NCI-H2081 (cell line): ENCODE measurements around the gene SHLD1.
A peak's percentile ranks its signal among the peaks of the same experiment; 100 is the strongest.

Source experiments
- DNase-seq, 2 experiments: peaks; one replicate each; lab custom pipeline; 2025; lab: John Stamatoyannopoulos, UW

SHLD1 gene

GRCh38 chr20:5820738-5821137 is 70.5 kb downstream of the SHLD1 start:
- no peak for DNase-seq

- no peak for DNase-seq
These were observed 71.5 kb downstream of the SHLD1 start for GRCh38 chr20:5821627-5822215.

- no peak for DNase-seq
These were observed 72.4 kb downstream of the SHLD1 start for GRCh38 chr20:5822569-5822968.

- DNase-seq = no peak
These were observed 75.0 kb downstream of the SHLD1 start for GRCh38 chr20:5825130-5825719.

GRCh38 chr20:5827098-5827853 is 77.1 kb downstream of the SHLD1 start:
- DNase-seq = no peak

- DNase-seq = no peak
These were observed 77.7 kb downstream of the SHLD1 start for GRCh38 chr20:5827861-5828260.

- no peak for DNase-seq
These were observed 79.1 kb downstream of the SHLD1 start for GRCh38 chr20:5829241-5829809.

- no peak for DNase-seq
These were observed 81.5 kb downstream of the SHLD1 start for GRCh38 chr20:5831539-5832237.

GRCh38 chr20:5833309-5833941 is 83.2 kb downstream of the SHLD1 start:
- no peak for DNase-seq

- DNase-seq = no peak
These were observed 84.3 kb downstream of the SHLD1 start for GRCh38 chr20:5834436-5835005.

GRCh38 chr20:5835321-5835821 is 85.2 kb downstream of the SHLD1 start:
- DNase-seq = peak; percentile 20 to 60

- no peak for DNase-seq
These were observed 85.7 kb downstream of the SHLD1 start for GRCh38 chr20:5835871-5836270.

GRCh38 chr20:5836569-5836968 is 86.4 kb downstream of the SHLD1 start:
- no peak for DNase-seq

GRCh38 chr20:5840411-5841002 is 90.3 kb downstream of the SHLD1 start:
- DNase-seq = no peak

GRCh38 chr20:5841522-5841921 is 91.3 kb downstream of the SHLD1 start:
- DNase-seq = no peak

GRCh38 chr20:5842465-5842864 is 92.3 kb downstream of the SHLD1 start:
- DNase-seq = no peak

GRCh38 chr20:5843054-5843592 is 92.9 kb downstream of the SHLD1 start:
- no peak for DNase-seq

GRCh38 chr20:5844063-5844681 is 94.0 kb downstream of the SHLD1 start:
- DNase-seq = peak; percentile 59 to 86

- DNase-seq = peak in 1 of 2 experiments; percentile 42
These were observed 95.7 kb downstream of the SHLD1 start for GRCh38 chr20:5845681-5846615.
